OCI-M2 (cell line): ENCODE data around the gene CLDN16.

Experiments used
- DNase-seq: peaks from one replicate; lab custom pipeline; 2025; ENCODE audit not compliant: unreplicated experiment; lab: John Stamatoyannopoulos, UW

Gene CLDN16

DNA sequence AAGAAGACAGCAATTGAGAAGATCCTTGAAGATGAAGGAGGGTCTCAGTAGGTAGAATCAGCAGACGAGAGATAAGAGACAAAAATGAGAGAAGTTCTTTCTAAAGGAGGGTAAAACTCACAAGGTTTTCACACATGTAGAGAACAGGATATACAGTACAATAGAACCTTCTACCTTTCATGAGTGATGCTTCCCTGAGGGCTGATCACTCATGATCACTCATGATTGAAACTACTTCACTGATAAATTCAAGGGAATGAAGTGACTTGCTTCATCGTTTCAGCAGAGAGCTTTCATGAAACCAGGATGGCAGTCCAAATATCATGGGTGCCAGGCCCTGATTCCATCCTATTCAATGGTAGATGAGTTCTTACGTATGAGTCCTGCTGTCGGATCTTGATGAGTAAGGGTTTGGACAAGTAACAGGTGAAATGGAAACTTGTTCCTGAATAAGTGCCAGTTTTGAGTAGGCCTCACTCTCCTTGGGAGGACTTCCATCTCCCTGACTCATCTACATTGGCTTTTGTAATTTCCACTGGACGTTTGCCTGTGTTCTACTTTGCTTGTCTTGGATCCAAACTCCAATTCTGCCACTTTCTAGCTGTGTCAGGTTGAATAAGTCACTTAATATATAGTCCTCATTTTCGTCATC, 9.6 kb upstream of the CLDN16 start:
- no peak for DNase-seq

- DNase-seq: no peak
Observed at GRCh38 chr3:190380184-190380583, 7.8 kb upstream of the CLDN16 start.

- no peak for DNase-seq
Observed at GRCh38 chr3:190381441-190381840, 6.5 kb upstream of the CLDN16 start.

- no peak for DNase-seq
Observed at GRCh38 chr3:190382082-190382481, 5.9 kb upstream of the CLDN16 start.

GRCh38 chr3:190384309-190384756, 3.6 kb upstream of the CLDN16 start:
- DNase-seq: peak; percentile 12

DNA sequence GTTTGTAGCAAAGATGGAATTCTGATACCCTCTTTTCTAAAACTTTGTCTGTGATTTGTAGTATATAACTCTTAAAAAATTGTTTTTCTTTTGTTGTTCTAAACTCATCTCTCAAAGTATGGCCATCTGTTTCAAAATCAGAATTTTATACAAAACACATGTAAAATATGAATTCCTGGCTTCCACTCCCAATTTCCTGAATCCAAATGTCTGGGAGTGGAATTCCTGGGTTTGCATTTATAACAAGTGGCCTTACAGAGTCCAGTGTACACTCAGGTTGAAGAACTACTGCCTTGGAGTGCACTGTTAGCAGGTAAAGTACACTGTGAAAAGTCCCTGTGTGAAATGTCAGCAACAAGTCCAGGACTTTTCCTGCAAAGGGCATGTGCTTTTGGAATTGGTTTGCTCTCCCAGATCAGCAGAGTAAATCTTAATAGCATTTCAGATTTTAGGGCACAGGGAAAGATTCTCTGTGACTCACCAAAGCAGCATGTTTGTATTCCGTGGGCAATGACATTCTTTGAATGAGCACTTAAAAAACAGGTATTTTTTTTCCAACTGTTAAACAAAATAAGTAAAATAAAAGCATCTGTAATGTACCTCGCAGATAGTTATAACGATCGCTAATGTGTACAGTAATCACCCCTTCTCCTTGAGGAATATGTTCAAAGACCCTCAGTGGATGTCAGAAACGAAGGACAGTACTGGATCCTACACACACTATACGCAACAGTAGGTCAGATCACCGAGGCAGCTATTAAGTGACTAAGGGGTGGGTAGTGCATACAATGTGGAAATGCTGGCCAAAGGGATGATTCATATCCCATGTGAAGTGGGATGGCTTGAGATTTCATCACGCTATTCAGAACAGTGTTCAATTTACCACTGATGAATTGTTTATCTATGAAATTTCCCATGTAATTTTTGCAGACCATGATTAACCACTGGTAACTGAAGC, 2.0 kb upstream of the CLDN16 start:
- no peak for DNase-seq

GRCh38 chr3:190388703-190389102, 740 bp downstream of the CLDN16 start:
- DNase-seq: no peak

GRCh38 chr3:190396001-190396400, 8.0 kb downstream of the CLDN16 start:
- no peak for DNase-seq

DNA sequence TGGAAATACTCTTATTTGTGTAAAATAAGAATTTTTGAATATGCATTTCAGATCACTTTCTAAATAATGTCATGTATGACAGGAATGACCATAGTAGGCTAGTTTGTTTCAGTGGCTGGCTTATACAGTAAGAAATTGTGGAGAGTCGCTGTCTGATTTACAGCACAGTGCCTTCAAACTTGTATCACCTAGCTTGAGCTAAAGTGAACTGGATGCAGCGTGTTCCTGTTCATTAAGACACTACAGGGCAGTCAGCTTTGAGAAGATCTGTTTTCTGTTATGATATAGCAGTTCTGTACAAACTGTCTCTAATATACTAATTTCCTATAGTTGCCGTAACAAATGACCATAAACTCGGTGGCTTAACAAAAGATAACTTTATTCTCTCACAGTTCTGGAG, 9.9 kb downstream of the CLDN16 start:
- no peak for DNase-seq

- no peak for DNase-seq
Observed at GRCh38 chr3:190399677-190400076, 11.7 kb downstream of the CLDN16 start.

DNA sequence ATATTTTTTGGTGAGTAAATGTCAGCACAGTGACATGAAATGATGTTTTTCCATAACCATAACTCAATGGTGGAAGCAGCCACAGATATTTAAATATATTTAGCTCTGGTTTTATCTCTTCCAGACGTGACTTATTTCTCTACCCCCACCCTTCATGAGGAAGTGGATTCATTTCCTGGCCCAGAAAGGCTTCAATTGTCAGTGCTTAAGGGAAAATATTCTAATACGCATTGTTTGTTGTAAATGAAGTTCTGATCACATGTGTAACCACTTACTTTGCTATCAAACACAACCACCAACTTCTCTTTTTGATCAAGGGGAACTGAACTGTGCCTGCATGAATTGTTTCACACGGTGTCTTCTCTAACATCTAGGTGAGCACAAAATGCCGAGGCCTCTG, 14.0 kb downstream of the CLDN16 start:
- DNase-seq: no peak

DNA sequence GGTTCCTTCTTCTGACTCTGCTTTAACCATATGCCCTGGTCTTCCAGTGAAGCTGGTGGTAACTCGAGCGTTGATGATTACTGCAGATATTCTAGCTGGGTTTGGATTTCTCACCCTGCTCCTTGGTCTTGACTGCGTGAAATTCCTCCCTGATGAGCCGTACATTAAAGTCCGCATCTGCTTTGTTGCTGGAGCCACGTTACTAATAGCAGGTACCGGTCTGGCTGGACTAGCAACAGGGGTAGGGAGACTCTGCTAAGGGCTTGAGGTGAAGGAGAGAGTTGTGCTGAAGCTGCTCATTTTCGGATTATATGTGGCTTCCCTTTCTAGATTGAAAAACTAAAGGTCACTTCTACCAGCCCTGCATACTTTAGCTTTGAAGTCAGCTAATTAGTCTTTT, 16.8 kb downstream of the CLDN16 start:
- DNase-seq: no peak

DNA sequence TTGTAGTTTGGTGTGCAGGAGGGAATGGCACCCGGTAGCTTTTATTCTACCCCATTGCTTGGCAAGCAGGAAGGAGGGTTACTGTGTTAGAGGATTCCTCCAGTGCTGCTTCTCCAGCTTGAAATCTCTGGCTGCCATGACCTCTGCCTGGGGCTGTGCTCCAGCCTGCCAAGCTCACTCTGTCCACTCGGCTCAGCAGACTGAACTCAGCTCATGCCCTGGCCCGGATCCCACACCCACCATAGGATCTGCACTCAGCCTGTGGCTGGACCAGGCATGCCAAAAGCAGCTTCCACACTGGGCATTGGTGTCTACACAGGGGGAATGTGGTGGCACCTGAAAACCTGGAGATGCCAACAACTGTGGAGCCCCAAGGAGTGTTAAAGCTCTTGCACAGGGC, 26.3 kb downstream of the CLDN16 start:
- DNase-seq: no peak

GRCh38 chr3:190424108-190424477, 36.1 kb downstream of the CLDN16 start:
- no peak for DNase-seq

DNA sequence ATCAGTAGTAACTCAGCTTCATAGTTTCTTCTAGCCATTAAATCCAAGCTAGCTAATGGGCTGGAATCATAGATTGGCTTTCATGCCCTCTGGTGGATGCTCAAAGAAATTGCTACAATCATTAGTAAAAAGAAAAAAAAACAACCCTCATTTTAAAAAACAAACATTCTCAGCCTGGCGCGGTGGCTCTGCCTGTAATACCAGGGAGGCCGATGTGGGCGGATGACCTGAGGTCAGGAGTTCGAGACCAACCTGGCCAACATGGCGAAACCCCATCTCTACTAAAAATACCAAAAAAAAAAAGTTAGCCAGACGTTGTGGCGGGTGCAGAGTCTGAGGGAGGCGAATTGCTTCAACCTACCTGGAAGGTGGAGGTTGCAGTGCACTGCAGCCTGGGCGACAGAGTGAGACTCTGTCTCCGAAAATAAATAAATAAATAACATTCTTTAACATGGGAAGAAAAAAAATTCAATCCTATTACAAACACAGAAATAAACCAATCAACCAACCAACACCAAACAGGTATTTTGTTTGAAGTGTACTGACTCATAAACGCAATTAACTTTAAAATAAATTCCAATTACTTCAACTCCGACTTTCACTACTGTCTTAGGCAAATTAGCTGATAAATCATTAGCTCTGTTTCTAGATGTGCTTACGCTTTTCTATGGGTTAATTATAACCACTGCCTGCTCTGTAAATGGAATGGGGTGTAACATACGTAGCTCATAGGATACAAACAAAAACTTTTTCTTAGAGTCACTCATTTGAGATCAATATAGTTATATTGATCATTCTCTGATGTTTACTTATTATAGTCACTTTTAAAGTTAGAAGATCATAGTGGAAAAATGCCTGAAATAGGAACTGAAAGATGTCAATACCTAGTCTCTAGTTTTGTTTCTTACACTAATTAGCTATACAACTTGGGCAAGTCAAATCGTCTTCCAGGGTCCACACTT, 36.8 kb downstream of the CLDN16 start:
- DNase-seq: no peak

DNA sequence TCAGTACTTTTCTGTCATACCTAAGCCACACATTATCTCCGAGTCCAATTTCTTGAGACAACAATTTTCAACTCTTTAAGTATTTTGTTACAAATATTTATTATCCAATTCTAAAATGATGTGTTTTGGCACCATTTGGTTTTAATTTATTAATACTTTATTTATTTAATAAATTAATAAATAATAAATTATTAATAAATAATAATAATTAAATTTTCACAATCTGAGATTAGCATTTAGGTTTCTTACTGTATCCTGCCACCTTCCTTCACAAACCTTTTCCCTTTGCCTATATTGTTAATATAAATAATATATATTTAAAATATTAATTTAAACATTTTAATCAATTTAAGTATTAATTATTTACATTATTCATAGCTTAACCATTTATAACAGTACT, 37.9 kb downstream of the CLDN16 start:
- DNase-seq: no peak

DNA sequence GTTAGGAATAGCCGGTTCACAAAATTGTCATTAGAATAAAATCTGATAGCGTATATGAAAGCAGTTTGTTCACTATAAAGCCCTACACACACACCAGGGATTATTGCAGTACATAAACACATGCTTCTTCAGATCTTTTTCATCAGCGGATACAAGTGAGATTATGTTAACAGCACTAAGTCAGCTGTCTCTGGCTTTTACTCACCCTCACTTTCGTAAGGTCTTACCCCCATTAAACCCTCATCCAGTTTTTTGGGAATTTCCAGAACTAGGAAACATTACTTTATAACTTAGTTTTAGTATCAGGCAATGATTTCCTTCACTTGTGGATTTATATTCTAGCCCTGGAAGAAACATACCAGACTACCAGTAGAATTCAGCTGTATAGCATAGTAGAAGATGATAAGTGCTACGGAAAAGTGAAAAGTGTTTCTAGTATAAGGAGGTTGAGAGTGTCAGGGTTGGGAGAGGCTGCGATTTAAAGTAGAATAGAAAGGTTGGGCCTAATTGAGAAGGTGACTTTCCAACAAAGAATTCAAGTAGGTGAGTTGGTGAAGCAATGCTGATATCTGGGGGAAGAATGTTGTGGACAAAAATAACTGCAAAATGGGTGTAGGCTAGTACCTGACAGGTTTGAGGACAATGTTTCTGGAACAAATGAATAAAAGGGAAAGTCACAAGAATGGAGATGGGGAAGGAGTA, 39.0 kb downstream of the CLDN16 start:
- no peak for DNase-seq

DNA sequence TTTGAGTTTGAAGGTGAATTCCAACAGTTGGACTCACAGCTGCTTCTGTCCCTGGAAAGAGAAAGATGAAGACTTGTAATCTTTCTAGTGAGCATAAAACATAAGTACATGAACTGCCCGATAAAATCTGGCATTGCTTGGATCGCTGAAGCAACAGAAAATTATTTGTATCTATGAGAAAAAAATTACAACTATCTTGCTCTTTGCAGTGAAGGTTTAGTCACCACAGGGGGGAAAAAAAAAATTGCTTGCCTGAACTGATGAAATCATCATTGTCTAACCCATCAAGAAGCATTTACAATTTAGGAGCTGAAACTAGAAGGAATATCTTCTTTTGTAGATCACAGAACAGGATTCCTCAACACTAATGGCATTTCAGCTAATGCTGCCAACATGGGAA, 41.7 kb downstream of the CLDN16 start:
- DNase-seq: no peak

DNA sequence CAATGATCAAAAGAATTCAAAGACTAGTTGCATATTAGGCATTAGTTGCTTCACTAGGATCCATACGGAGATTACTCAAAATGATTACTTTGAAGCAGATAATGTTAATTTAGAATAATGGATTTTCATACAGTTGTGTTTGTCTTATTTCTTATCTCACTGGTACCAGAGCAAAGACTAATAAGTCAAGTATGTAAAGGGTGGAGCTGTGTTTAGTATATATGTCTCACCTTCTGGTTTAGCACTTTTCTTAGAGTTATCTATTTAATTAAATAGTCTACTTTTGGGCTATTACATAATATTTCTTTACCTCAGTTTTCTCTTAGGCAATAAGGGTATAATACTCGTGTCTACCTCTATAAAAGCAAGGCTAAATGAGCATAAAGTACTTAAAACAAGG, 42.9 kb downstream of the CLDN16 start:
- DNase-seq: no peak

GRCh38 chr3:190432216-190432615, 44.3 kb downstream of the CLDN16 start:
- DNase-seq: no peak

DNA sequence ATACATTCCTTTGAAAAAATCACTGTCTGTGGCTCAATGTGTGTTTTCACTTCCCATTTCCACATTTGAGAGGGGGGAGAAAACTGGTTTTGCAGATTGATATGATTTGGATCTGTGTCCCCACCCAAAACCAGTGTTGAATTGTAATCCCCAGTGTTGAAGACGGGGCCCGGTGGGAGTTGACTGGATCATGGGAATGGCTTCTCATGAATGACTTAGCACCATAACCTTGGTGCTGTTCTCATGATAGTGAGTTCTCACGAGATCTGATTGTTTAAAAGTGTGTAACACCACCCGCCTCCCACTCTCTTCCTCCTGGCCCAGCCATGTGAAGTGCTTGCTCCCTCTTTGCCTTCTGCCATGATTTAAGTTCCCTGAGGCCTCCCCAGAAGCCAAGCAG, 45.7 kb downstream of the CLDN16 start:
- DNase-seq: no peak
